OCI-LY1 (cell line): ENCODE results near the gene DUSP22.

Source experiments
- H2AFZ ChIP-seq: fragments of 200-600 bp; sonication (generic), shearing (Covaris generic); 2 replicates; pipeline ENCODE4 v1.6.0; 2014; ENCODE audit warnings: antibody characterized with exemption, mild to moderate bottlenecking, low read length
- H3F3A ChIP-seq: fragments of 200-600 bp; sonication (generic), shearing (Covaris generic); 2 replicates; pipeline ENCODE4 v1.6.0; 2014; ENCODE audit warnings: mild to moderate bottlenecking, antibody characterized with exemption, low read length, moderate library complexity; ENCODE audit not compliant: insufficient read depth
- H3K27ac ChIP-seq: fragments of 200-600 bp; sonication (generic); 2 replicates; pipeline ENCODE4 v1.5.1; 2014; ENCODE audit warnings: low read length, mixed run types, mild to moderate bottlenecking, low read depth; ENCODE audit not compliant: poor library complexity, severe bottlenecking
- H3K27me3 ChIP-seq: fragments of 200-600 bp; sonication (generic); 2 replicates; pipeline ENCODE4 v1.6.0; 2014; ENCODE audit warnings: antibody characterized with exemption, mild to moderate bottlenecking, low read length, moderate library complexity; ENCODE audit not compliant: insufficient read depth
- H3K36me3 ChIP-seq: fragments of 200-600 bp; sonication (generic); 2 replicates; pipeline ENCODE4 v1.6.1; 2014; ENCODE audit warnings: mild to moderate bottlenecking, antibody characterized with exemption, low read length, moderate library complexity, mixed read lengths; ENCODE audit not compliant: insufficient read depth
- H3K4me1 ChIP-seq: fragments of 200-600 bp; sonication (generic); 2 replicates; pipeline ENCODE4 v1.5.1; 2014; ENCODE audit warnings: mild to moderate bottlenecking, low read length, moderate library complexity; ENCODE audit not compliant: insufficient read depth, severe bottlenecking
- H3K4me2 ChIP-seq: fragments of 200-600 bp; sonication (generic), shearing (Covaris generic); 2 replicates; pipeline ENCODE4 v1.6.1; 2014; ENCODE audit warnings: low read length
- H3K4me3 ChIP-seq: fragments of 200-600 bp; sonication (generic); 2 replicates; pipeline ENCODE4 v1.5.1; 2014; ENCODE audit warnings: low read length, low read depth, mild to moderate bottlenecking, mixed read lengths; ENCODE audit not compliant: poor library complexity, severe bottlenecking
- H3K79me2 ChIP-seq: fragments of 200-600 bp; shearing (Covaris generic); 2 replicates; pipeline ENCODE4 v1.6.1; 2016; ENCODE audit warnings: mixed run types, low read length, mixed read lengths; ENCODE audit not compliant: insufficient read depth
- H3K9ac ChIP-seq: fragments of 200-600 bp; sonication (generic), shearing (Covaris generic); 2 replicates; pipeline ENCODE4 v1.6.1; 2014; ENCODE audit warnings: mild to moderate bottlenecking, low read length, mixed read lengths
- H3K9me2 ChIP-seq: fragments of 200-600 bp; sonication (generic), shearing (Covaris generic); 2 replicates; pipeline ENCODE4 v1.6.1; 2014; ENCODE audit warnings: low read depth, mild to moderate bottlenecking, low read length, mixed read lengths
- H3K9me3 ChIP-seq: fragments of 200-600 bp; shearing (Covaris generic); 2 replicates; pipeline ENCODE4 v1.6.1; 2014; ENCODE audit warnings: low read length, mixed read lengths
- H4K20me1 ChIP-seq: fragments of 200-600 bp; sonication (generic), shearing (Covaris generic); 2 replicates; pipeline ENCODE4 v1.6.0; 2016; ENCODE audit warnings: mild to moderate bottlenecking, low read length; ENCODE audit not compliant: insufficient read depth
- CTCF ChIP-seq: fragments of 200-600 bp; sonication (generic), shearing (Covaris generic); IDR thresholded peaks from 2 replicates; pipeline ENCODE4 v1.5.1; 2017; ENCODE audit warnings: mild to moderate bottlenecking, antibody characterized with exemption, low read length, moderate library complexity, mixed read lengths
- EZH2 ChIP-seq: fragments of 200-600 bp; sonication (generic), shearing (Covaris generic); IDR thresholded peaks from 2 replicates; pipeline ENCODE4 v1.8.0; 2017; ENCODE audit warnings: borderline replicate concordance, mixed run types, mild to moderate bottlenecking, antibody characterized with exemption, low read length, moderate library complexity, mixed read lengths

DUSP22 gene

DNA sequence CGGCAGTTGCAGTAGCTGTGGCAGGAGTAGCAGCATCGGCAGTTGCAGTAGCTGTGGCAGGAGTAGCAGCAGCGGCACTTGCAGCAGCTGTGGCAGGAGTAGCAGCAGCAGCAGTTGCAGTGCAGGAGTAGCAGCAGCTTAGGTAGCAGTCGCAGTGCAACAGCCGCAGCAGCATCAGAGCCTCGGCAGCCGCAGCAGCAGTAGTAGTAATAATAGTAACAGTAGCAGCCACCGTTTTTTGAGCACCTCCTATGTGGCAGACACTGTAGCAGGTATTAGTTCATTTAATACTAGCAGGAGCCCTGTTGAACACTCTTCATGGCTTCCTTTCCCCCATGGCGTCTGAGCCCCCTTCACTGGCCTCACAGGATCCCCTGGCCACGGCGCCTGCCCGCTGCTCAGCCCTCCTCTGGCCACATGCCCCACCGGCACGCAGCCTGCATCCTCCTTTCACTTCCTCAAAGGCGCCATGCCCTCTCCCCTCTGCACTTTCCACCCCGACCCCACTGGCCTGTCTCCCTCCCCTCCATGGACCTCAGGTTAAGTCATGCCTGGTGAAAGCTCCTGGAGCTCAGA is 80.1 kb downstream of the DUSP22 start:
- Histone ChIP-seq H3K9me2 (no peaks in the 10 kb centered on the region), H3K36me3 (no peaks in the 10 kb centered on the region), H3K4me3 (no peak overlapping the region), H3K4me1 (peaks cover 36% of the 10 kb centered on the region), H3K27ac (no peak overlapping the region), H3K9me3 (no peaks in the 10 kb centered on the region), H4K20me1 (no peaks in the 10 kb centered on the region), H3K4me2 (peak overlapping the region; percentile 13), H3K9ac (no peak overlapping the region), H3K27me3 (no peaks in the 10 kb centered on the region), H3K79me2 (no peaks in the 10 kb centered on the region), H3F3A (no peaks in the 10 kb centered on the region), H2AFZ (no peak overlapping the region)
- TF ChIP-seq CTCF (no peak), EZH2 (no peak)

DNA sequence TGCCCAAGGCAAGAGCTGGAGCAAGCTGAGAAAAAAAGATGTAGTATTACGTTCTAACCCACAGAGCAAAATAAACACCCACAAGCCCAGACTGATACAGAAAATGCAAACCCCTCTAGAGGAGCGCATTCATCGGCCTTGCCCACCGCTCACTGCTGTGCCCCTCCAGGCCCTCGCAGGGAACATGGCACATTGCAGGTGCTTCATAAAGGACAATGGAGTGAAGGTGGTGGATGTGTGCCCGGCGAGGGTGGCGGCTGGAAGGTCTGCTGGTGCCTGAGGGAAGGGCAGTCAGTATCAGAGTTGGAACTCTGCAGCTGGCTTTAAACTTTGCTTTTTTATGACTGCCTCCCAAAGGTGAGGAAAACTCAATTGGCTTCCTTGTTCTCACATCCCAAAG is 80.7 kb downstream of the DUSP22 start:
- H3K9me3 ChIP-seq = no peaks in the 10 kb centered on the region
- no peaks in the 10 kb centered on the region for H3K9me2 ChIP-seq
- peaks cover 37% of the 10 kb centered on the region for H3K4me1 ChIP-seq
- no peaks in the 10 kb centered on the region for H3K36me3 ChIP-seq
- H2AFZ ChIP-seq = no peak overlapping the region
- peak overlapping the region; percentile 13 for H3K4me2 ChIP-seq
- H3K27me3 ChIP-seq = no peaks in the 10 kb centered on the region
- no peaks in the 10 kb centered on the region for H3F3A ChIP-seq
- no peaks in the 10 kb centered on the region for H4K20me1 ChIP-seq
- no peak for TF ChIP-seq CTCF
- no peak for TF ChIP-seq EZH2
- H3K79me2 ChIP-seq = no peaks in the 10 kb centered on the region
- no peak overlapping the region for H3K9ac ChIP-seq
- no peak overlapping the region for H3K27ac ChIP-seq
- H3K4me3 ChIP-seq = no peak overlapping the region

- no peak overlapping the region for H3K4me3 ChIP-seq
- no peaks in the 10 kb centered on the region for H3K9me2 ChIP-seq
- H3K27me3 ChIP-seq = no peaks in the 10 kb centered on the region
Measured at GRCh38 chr6:373773-374724, 81.8 kb downstream of the DUSP22 start.

More at GRCh38 chr6:373773-374724, 81.8 kb downstream of the DUSP22 start:
- no peak overlapping the region for H3K4me2 ChIP-seq
- H2AFZ ChIP-seq = no peak overlapping the region
- no peak overlapping the region for H3K9ac ChIP-seq
- no peaks in the 10 kb centered on the region for H4K20me1 ChIP-seq
- peaks cover 48% of the 10 kb centered on the region for H3K4me1 ChIP-seq
- H3K36me3 ChIP-seq = no peaks in the 10 kb centered on the region
- no peaks in the 10 kb centered on the region for H3K79me2 ChIP-seq
- H3F3A ChIP-seq = no peaks in the 10 kb centered on the region
- no peaks in the 10 kb centered on the region for H3K9me3 ChIP-seq
- no peak overlapping the region for H3K27ac ChIP-seq
- no peak for TF ChIP-seq EZH2
- no peak for TF ChIP-seq CTCF
